HG03095 (cell line): ENCODE measurements around the gene SCYGR6.
"Not testable (repeated sequence)": the region's sequence is repeated elsewhere in the genome, so short reads cannot be mapped to it uniquely, and the experiment has no call there.

Source experiments
- ATAC-seq: cut with Tn5 transposase; IDR thresholded peaks from one replicate; pipeline ENCODE4 v1.9.1; 2021; ENCODE audit warnings: moderate library complexity; ENCODE audit not compliant: unreplicated experiment

The SCYGR6 gene, protein sequence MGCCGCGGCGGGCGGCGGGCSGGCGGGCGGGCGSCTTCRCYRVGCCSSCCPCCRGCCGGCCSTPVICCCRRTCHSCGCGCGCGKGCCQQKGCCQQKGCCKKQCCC

DNA sequence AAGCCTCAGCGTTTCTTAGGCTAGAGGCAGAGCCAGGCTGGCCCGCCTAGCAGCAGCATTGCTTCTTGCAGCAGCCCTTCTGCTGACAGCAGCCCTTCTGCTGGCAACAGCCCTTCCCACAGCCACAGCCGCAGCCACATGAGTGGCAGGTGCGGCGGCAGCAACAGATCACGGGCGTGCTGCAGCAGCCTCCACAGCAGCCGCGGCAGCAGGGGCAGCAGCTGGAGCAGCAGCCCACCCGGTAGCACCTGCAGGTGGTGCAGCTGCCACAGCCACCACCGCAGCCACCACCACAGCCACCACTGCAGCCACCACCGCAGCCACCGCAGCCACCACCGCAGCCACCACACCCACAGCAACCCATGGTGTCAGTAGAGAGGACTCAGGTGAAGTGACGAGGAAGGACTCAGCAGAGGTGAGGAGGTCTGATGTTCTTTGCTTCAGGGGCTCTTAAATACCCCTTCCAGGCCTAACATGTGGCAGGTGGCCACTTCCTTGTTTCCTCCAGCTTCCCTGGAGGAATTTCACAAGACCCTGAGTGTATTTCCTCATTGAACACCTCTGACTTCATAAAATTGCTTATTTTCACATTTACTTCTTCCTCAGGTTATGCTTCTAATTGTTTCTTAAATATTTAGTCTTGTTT, at the start of gene SCYGR6:
Gene SCYGR6 (minus strand): TSS at position 364 of the 646 bp plus-strand sequence. CDS start 0 bp downstream, at position 364.
- no peak for ATAC-seq

DNA sequence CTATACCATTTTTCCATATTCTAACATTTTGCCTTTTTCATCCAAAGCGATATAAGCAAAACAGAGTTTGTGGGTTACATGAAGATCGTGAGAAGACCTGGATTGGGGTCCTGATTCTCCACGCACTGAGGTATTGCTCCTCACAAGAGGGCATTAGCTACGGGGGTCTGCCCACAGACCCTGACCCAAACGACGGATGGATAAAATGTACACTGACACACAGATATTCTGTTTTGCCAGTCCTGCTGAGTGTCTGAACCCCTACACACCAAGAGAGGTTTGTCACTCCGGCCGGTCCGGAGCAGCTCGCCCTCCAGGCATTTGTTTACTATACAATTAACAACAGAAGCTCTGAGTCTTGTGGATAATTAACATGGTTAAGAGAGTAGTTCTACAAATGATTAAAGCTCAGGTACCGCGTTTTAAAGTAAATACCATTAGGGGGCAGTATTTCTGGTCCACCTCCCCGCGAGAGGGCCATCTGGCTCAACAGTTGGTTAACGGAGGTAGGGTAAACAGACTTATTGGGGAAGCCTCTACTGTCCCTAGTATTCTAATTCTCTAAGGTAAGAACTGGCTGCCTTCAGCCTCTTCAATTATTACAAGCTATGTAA, 49.6 kb upstream of the SCYGR6 start:
- ATAC-seq, result no peak

DNA sequence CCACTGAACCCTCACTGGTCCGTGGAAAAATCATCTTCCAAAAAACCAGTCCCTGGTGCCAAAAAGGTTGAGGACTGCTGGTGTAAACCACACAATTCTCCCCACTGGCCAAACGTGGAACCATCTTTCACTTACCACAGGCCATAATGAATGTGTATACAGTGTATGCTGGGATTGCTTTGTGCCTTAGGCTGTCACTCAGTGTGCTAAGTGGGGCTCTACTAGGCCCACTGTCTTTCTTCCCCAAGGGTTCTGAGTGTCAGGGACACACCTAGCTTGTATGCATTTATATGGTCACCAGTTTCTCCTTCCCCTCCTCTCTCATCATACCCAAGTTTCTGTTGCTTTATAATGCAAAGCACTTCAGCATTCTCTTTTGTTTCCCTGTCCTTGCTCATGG, 48.4 kb upstream of the SCYGR6 start:
- ATAC-seq, result no peak

DNA sequence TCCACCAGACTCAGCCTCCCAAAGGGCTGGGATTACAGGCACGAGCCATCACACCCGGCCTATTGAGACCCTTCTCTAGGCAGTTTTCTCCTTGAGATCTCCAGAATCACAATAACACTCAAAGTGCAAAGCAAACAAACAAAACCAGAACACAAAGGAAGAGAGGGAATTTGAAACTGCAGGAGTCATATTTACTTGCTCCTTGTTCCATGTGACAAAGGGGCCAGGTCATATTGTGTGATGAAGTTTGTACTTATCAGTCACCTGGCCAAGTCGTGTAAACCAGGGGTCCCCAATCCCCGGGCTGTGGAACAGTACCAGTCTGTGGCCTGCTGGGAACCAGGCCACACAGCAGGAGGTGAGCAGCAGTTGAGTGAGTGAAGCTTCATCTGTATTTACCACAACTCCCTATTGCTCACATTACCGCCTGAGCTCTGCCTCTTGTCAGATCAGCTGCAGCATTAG, 47.7 kb upstream of the SCYGR6 start:
- ATAC-seq, result no peak

DNA sequence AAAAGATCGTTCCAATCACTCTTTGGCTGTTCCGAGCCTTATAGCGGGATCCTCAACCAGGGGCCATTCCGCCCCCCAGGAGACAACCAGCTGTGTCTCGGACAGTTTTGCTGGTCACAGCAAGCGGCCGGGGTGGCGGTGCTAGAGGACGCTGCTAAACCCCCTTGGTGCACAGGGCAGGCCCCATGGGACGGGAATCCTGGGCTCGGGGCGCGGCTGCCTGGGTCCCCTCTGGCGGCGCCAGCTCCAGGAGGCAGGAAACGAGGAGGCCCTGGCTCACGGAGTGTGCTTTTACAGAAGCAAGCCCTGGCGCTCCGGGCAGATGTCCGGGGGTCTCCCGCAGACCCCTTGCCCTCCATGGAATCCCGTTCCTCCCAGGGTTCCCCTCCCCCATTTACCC, 43.3 kb upstream of the SCYGR6 start:
- ATAC-seq, result no peak

DNA sequence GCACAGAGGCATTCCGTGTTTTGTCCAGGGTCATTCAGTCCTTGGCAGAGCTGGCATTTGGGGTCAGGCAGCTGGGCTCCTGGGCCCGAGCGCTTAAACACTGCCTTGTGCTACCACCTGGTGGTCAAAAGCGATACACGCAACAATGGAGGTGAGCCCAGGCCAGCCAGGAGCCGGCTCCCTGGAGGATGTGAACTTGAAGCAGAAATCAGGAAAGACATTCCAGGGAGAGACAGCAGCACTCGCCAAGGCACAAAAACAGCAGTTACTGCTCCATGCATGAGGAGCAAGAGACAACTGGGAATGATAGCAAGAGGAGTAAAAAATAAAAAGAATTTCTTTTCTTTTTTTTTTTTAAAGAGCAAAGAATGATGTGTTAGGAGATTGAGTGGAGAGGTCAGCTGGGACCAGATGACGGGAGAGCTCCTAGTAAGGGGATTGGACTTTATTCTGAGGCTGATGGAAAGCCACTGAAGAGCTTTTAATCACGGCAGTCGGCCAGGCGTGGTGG, 41.9 kb upstream of the SCYGR6 start:
- peak; percentile 97 for ATAC-seq

DNA sequence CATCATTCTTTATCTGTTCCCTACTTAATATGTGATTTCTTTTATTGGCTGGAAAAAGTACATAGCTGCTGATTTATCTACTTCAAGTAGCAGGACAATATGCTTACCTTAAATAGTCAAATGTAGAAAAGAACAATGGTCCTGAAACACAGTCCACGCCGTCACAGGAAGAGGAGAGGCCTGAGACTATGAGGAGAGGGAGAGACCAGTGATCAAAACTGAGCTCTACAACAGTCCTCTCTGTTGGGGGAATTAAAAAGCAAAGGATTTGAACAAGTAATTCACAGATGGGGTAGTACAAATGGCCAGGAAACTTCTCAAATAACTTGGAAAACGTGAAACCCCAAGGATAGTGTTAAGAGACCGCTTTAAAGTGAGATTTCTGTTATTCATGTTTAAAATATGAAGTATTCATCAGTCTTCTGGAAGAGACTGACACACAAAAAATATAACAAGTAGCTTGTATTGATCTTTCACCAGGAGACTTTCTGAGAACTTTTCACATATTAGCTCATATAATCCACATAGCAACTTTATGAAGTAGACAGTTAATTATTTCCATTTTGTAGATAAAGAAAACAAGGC, 41.3 kb upstream of the SCYGR6 start:
- ATAC-seq, result no peak

DNA sequence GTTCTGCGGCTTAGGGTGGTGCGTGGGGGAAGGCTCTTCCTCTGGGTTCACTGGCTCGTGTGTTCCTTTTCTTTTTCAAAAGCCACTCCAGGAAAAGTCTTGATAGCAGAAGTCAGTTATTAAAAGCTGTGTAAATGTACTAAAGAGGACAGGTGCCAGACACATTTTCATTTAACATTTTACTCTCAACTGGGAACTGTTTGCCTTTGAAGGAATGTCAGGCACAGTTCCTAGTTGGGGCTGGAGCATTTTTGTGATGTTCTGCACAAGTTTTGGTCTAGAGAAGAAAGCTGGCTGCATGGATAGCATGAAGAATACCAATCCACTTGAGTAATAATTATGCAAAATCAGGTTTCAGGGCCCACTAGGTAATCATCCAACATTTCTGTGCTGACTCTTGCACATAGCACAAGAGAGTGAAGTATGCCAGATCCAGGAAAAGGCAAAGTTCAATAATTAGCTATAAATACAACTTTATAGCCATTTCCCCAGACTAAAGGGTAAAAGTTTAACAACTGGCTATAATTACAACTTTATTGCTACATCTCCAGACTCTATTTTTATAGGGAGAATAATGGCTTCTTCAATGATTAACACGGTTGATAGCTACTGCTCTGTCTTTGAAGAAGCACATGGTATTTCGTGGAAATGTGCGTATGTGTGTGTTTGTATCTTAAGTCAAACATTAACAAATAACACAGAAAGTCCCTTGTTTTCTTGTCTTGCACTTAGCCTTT, 37.4 kb upstream of the SCYGR6 start:
- no peak for ATAC-seq

DNA sequence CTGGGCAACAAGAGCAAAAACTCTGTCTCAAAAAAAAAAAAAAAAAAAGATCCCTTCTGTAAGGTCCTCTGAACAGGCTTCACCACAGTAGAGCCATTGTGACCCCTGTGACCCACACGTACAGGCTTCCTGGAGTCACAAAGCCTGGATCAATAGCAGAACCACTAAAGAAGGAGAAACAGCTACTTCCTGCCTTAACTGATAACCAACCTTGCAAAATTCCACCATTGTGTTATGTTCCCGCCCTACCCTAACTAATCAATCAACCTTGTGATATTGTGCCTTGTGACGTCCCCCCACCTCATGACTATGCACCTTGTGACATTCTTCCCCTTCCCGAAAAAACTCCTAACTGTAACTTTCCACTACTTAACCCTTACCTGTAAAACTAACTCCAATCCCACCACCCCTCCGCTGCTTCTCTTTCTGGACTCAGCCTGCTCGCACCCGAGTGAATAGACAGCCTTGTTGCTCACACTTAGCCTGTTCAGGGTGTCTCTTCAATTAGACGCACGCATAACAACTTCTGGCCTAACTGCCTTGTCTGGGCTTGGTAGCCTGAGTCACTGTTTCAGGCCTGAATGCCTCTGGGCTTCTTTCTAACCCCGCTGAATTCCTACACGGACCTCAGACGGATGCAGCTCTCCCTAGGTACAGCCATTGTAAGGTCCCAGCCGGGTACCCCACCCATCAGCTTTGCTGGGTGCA, 35.0 kb upstream of the SCYGR6 start:
- ATAC-seq, result no peak

DNA sequence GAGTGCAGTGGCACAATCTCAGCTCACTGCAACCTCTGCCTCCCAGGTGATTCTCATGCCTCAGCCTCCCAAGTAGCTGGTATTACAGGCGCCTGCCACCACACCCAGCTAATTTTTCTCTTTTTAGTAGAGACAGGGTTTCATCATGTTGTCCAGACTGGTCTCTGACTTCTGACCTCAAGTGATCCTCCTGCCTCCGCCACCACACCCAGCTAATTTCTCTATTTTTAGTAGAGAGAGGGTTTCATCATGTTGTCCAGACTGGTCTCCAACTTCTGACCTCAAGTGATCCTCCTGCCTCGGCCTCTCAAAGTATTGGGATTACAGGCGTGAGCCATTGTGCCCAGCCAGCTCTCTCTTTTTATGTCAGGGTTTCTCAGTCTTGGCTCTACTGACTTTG, 31.7 kb upstream of the SCYGR6 start:
- ATAC-seq, result not testable (repeated sequence)

DNA sequence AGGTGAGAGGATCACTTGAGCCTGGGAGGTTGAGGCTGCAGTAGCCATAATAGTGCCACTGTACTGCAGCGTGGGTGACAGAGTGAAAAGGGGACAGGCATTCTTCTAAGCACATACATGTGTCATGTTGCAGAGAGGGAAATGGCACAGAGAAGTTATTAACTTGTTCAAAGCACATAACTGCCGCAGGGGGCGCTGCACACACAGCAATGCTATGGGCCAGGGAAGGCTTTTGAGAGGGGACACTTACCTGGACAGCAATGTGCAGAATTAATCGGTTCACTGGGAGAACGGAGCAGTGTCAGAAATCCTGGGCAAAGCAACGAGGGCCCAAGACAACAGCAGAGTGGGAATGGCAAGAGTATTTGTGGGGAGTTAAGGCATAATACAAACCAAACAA, 23.5 kb upstream of the SCYGR6 start:
- ATAC-seq, result no peak

DNA sequence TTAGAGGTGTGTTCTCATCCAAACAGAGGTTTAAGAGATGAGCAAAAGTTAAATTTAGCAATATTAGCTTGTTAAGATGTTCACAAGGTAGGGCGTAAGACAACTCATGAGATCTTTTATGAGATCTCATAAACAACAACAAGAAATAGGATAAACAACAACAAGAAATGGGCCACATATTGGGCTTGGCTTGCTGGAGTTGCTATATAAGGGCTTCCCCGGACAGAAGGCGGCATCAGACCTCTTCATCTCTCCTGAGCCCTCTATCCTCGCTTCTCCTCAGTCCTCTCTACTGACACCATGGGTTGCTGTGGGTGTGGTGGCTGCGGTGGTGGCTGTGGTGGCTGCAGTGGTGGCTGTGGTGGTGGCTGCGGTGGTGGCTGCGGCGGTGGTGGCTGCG, 21.0 kb upstream of the SCYGR6 start, which contains the start of gene SCYGR8:
Gene SCYGR8 (plus strand): TSS at position 301 of the 400 bp plus-strand sequence. CDS start 0 bp downstream, at position 301.
- ATAC-seq, result no peak

DNA sequence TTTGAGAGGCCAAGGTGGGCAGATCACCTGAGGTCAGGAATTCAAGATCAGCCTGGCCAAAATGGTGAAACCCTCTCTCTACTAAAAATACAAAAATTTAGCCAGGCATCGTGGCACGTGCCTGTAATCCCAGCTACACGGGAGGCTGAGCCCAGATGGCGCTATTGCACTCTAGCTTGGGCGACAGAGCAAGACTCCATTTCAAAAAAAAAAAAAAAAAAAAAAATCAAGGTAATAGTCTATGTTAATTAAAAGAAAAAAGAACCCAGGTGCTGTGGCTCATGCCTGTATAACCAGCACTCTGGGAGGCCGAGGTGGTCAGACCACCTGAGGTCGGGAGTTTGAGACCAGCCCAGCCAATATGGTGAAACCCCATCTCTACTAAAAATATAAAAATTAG, 16.1 kb upstream of the SCYGR6 start:
- not testable (repeated sequence) for ATAC-seq

DNA sequence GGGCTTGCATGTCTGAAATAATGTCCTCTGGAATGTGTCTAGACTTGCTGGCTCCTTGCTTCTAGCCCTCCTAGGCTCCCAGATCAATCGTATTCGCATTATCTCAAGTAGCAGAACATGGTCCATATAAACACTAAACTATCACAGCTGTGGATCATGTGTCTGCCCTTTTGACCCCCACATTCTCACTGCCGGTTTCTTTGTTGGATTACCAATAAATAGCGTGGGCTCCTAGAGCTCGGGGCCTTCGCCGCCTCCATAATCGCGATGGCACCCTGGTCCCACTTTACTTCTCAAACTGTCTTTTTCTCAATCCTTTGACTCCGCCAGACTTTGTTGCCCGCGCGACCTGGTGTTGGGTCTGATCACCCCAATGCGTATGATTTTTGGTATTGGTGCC, 14.8 kb upstream of the SCYGR6 start:
- ATAC-seq, result no peak

DNA sequence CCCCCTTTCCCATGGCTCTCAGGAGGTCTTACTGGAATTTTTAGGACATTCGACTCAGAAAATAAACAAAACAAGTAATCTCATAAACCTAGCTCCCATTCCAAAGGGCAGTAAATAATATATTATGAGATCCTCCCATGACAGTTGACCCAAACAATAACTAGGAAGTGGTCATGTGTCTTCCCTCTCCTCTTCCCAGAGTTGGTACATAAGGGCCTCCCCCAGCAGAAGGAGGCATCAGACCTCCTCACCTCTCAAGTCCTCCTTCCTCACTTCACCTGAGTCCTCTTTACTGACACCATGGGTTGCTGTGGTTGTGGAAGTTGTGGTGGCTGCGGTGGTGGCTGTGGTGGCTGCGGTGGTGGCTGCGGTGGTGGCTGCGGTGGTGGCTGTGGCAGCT, 3.5 kb upstream of the SCYGR6 start, which contains the start of gene SCYGR7:
Gene SCYGR7 (plus strand): TSS at position 301 of the 400 bp plus-strand sequence. CDS start 0 bp downstream, at position 301.
- no peak for ATAC-seq

DNA sequence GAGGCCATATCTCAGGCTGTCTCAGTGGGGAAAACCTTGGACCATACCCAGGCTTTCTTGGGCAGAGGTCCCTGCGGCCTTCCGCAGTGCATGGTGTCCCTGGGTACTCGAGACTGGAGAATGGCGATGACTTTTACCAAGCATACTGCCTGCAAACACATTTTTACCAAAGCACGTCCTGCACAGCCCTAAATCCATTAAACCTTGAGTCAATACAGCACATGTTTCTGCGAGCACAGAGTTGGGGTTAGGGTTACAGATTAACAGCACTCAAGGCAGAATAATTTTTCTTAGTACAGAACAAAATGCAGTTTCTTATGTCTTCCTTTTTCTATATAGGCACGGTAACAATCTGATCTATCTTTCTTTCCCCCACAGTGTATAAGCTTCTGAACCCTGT, 1.7 kb downstream of the SCYGR6 start:
- not testable (repeated sequence) for ATAC-seq

DNA sequence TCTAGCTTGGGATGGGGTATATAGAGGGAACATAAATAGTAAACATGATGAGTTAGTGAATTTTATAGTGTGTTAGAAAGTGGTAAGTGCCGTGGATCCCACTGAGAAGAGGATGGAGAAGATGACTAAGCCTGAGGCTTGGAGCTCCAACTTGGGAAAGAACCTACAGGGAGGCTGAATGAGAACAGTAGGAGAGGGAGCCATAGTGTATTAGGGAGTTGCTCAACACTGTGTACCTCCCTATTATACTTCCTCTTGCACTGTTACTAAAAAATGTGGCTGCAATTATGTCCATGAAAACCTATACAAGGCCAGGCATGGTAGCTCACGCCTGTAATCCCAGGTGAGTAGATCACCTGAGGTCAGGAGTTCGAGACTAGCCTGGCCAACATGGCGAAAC, 3.9 kb downstream of the SCYGR6 start:
- ATAC-seq, result no peak

DNA sequence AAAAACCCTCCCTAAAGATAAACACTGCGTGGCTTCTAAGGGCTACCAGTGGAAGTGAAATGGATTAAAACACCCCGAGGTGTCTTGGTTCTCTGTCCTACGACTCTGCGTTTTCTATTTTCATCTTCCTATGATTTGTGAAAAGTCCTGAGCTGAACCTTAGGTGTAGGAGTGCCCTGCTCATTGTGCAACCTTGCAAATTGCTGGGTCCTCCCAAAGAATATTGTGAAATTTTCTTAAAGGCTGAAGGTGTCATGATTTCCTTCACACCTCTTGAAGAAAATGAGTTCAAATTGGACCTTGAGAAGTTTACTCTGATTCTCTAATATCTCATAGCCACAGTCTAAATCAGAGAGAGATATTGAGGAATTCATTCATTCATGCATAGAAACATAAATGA, 4.9 kb downstream of the SCYGR6 start:
- no peak for ATAC-seq

DNA sequence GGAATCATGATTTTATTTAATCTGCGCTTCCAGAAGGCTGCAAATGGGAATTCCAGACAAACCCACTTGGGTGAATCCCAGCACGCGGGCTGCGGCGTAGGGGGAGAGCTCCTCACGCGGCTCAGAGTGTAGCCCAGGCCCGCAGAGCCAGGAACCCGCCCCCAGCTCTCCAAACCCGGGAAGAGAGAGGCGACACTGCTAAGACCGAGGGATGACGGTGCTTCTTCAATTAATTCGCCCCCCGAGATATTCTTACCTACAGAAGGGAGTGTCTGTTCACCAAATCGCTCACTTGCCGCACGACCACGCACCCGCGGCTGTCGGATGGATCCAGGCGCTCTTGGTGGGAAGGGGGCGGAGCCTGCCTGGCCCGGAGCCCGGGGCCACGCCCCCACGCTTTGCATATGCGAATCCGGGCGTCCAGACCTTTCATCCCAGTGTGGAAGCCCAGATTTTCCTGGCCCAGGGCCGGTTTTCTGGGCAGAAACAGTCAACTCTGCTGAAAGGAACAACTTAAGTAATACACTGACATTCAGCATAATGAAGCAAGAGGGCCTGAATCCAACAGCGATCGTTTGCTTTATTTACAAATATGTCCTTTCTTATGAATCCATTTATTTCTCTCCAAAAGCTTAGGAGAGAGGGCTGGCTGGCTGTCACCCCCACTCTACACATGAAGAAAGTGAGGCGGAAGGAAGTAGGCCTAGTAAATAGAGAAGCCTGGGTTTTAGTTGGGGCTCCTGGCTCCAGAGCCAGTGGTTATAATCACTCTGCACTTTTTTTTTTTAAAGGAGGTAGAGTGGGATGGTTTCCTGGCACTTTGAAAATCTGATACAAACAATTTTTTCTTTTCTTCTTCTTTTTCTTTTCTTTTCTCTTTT, 6.6 kb downstream of the SCYGR6 start, which contains the start of gene SLC19A3:
Gene SLC19A3 (minus strand): TSS at position 342 of the 881 bp plus-strand sequence. CDS start 15,710 bp downstream, outside the sequence.
- no peak for ATAC-seq
